H9 (cell line): ENCODE measurements around the gene DCXR. TPM values are rescaled to one million over a fixed set of nuclear protein-coding genes. Genes with fewer than 3 reads are reported as not detected.

Experiments used
- DNase-seq: peaks from one replicate; pipeline ENCODE4 v3.0.0-alpha.2; 2017
- H2AFZ ChIP-seq: one replicate; pipeline ENCODE4 v1.6.1; 2013; ENCODE audit warnings: mild to moderate bottlenecking, low read length, control low read depth, moderate library complexity
- H2AK5ac ChIP-seq: 2 replicates; pipeline ENCODE4 v1.6.1; 2013; ENCODE audit warnings: low read length, control low read depth, mixed read lengths; ENCODE audit not compliant: insufficient read length
- H2BK120ac ChIP-seq: one replicate; pipeline ENCODE4 v1.6.1; 2013; ENCODE audit warnings: low read depth, mild to moderate bottlenecking, low read length, control low read depth, inconsistent platforms; ENCODE audit not compliant: poor library complexity, severe bottlenecking
- H2BK12ac ChIP-seq: 2 replicates; pipeline ENCODE4 v1.6.1; 2013; ENCODE audit warnings: low read length, control low read depth, mixed read lengths, low read depth; ENCODE audit not compliant: insufficient read length
- H2BK15ac ChIP-seq: 2 replicates; pipeline ENCODE4 v1.6.1; 2013; ENCODE audit warnings: low read depth, low read length, control low read depth
- H2BK20ac ChIP-seq: one replicate; pipeline ENCODE4 v1.6.1; 2013; ENCODE audit warnings: low read depth, mild to moderate bottlenecking, low read length, control low read depth, inconsistent platforms; ENCODE audit not compliant: poor library complexity, severe bottlenecking
- H2BK5ac ChIP-seq: 2 replicates; pipeline ENCODE4 v1.6.1; 2013; ENCODE audit warnings: low read length, control low read depth, mixed read lengths; ENCODE audit not compliant: insufficient read length
- H3K14ac ChIP-seq: 2 replicates; pipeline ENCODE4 v1.6.1; 2013; ENCODE audit warnings: low read length, control low read depth; ENCODE audit not compliant: insufficient read depth
- H3K18ac ChIP-seq: 2 replicates; pipeline ENCODE4 v1.6.1; 2013; ENCODE audit warnings: low read depth, mild to moderate bottlenecking, mixed read lengths, low read length, control low read depth; ENCODE audit not compliant: insufficient read length
- H3K23ac ChIP-seq: 2 replicates; pipeline ENCODE4 v1.6.1; 2013; ENCODE audit warnings: low read length, control low read depth, mixed read lengths, low read depth; ENCODE audit not compliant: insufficient read length
- H3K23me2 ChIP-seq: 2 replicates; pipeline ENCODE4 v1.6.1; 2013; ENCODE audit warnings: low read depth, mild to moderate bottlenecking, mixed read lengths, low read length, control low read depth; ENCODE audit not compliant: insufficient read length, poor library complexity, severe bottlenecking
- H3K27ac ChIP-seq: 2 replicates; pipeline ENCODE4 v1.5.1; 2013; ENCODE audit warnings: low read length, control low read depth, mixed read lengths, low read depth; ENCODE audit not compliant: insufficient read length
- H3K27me3 ChIP-seq: 2 replicates; pipeline ENCODE4 v1.6.1; 2013; ENCODE audit warnings: low read length, control low read depth, inconsistent platforms; ENCODE audit not compliant: insufficient read depth
- H3K4ac ChIP-seq: 2 replicates; pipeline ENCODE4 v1.6.1; 2013; ENCODE audit warnings: low read depth, mild to moderate bottlenecking, control low read depth, inconsistent platforms, low read length, moderate library complexity
- H3K4me1 ChIP-seq: 2 replicates; pipeline ENCODE4 v1.6.1; 2013; ENCODE audit warnings: low read length, control low read depth, inconsistent platforms; ENCODE audit not compliant: insufficient read depth
- H3K4me2 ChIP-seq: 2 replicates; pipeline ENCODE4 v1.6.1; 2013; ENCODE audit warnings: low read length, control low read depth, mixed read lengths; ENCODE audit not compliant: insufficient read length, insufficient read depth
- H3K56ac ChIP-seq: 2 replicates; pipeline ENCODE4 v1.6.1; 2013; ENCODE audit warnings: low read depth, mild to moderate bottlenecking, mixed read lengths, low read length, control low read depth; ENCODE audit not compliant: insufficient read length
- H3K79me1 ChIP-seq: 2 replicates; pipeline ENCODE4 v1.6.1; 2013; ENCODE audit warnings: low read depth, mild to moderate bottlenecking, moderate library complexity, low read length, control low read depth, inconsistent platforms; ENCODE audit not compliant: insufficient read depth, poor library complexity, severe bottlenecking
- H3K79me2 ChIP-seq: 2 replicates; pipeline ENCODE4 v1.6.1; 2013; ENCODE audit warnings: low read length, control low read depth, inconsistent platforms; ENCODE audit not compliant: insufficient read depth
- H3K9ac ChIP-seq: 2 replicates; pipeline ENCODE4 v1.6.1; 2013; ENCODE audit warnings: low read length, control low read depth, mixed read lengths; ENCODE audit not compliant: insufficient read length; ENCODE audit errors: extremely low read depth
- H3K9me3 ChIP-seq: one replicate; pipeline ENCODE4 v1.6.1; 2013; ENCODE audit warnings: low read depth, low read length, inconsistent platforms; ENCODE audit not compliant: control insufficient read depth
- H3T11ph ChIP-seq: one replicate; pipeline ENCODE4 v1.6.1; 2013; ENCODE audit warnings: mild to moderate bottlenecking, low read length, control low read depth, inconsistent platforms
- H4K20me1 ChIP-seq: one replicate; pipeline ENCODE4 v1.6.1; 2013; ENCODE audit not compliant: control insufficient read depth, insufficient read length, insufficient read depth
- H4K5ac ChIP-seq: 2 replicates; pipeline ENCODE4 v1.6.1; 2013; ENCODE audit warnings: low read depth, mild to moderate bottlenecking, mixed read lengths, low read length, control low read depth; ENCODE audit not compliant: insufficient read length
- H4K8ac ChIP-seq: replicated peaks from 2 replicates; pipeline ENCODE4 v1.6.1; 2013; ENCODE audit warnings: low read length, control low read depth, mixed read lengths, low read depth; ENCODE audit not compliant: insufficient read length
- H4K91ac ChIP-seq: 2 replicates; pipeline ENCODE4 v1.6.1; 2013; ENCODE audit warnings: low read depth, mild to moderate bottlenecking, moderate library complexity, mixed read lengths, low read length, control low read depth; ENCODE audit not compliant: insufficient read length
- H3K27ac Mint-ChIP-seq, 3 experiments: 2 replicates in 2 of 3; 3 replicates in 1 of 3; pipeline ENCODE4 v1.8.0; 2020 to 2021; ENCODE audit warnings: mixed read lengths in 3 of 3, mild to moderate bottlenecking in 1 of 3, moderate library complexity in 1 of 3
- H3K27me3 Mint-ChIP-seq: 2 replicates; pipeline ENCODE4 v1.8.0; 2021; ENCODE audit warnings: low read depth, mild to moderate bottlenecking, moderate library complexity, mixed read lengths
- H3K36me3 Mint-ChIP-seq, 3 experiments: 2 replicates in 2 of 3; 3 replicates in 1 of 3; pipeline ENCODE4 v1.8.0; 2020 to 2021; ENCODE audit warnings: low read depth in 3 of 3, mixed read lengths in 3 of 3; ENCODE audit not compliant: insufficient read depth in 1 of 3
- H3K4me1 Mint-ChIP-seq, 2 experiments: 2 replicates each; pipeline ENCODE4 v1.8.0; 2020; ENCODE audit warnings: mixed read lengths in 2 of 2
- H3K4me3 Mint-ChIP-seq, 2 experiments: 2 replicates in 1 of 2; 3 replicates in 1 of 2; pipeline ENCODE4 v1.8.0; 2020 to 2021; ENCODE audit warnings: mild to moderate bottlenecking in 2 of 2, mixed read lengths in 2 of 2, moderate library complexity in 1 of 2
- H3K9me3 Mint-ChIP-seq, 2 experiments: 2 replicates in 1 of 2; 3 replicates in 1 of 2; pipeline ENCODE4 v1.8.0; 2020; ENCODE audit warnings: mild to moderate bottlenecking in 2 of 2, mixed read lengths in 2 of 2, moderate library complexity in 1 of 2
- WGBS: extraction: QIAGEN DNeasy Blood & Tissue Kit; methylation state at CpG from one replicate; pipeline ENCODE4 v1.1.7; 2013; ENCODE audit warnings: missing lambda C conversion rate, low lambda C conversion rate, mixed read lengths; ENCODE audit not compliant: insufficient read length; ENCODE audit errors: extremely low coverage; 5-methylcytosine and 5-hydroxymethylcytosine counted together
- total RNA-seq: library from RNA; stranded (reverse); gene quantifications from 2 replicates; pipeline ENCODE4 v1.2.1, GENCODE V29; 2021
- TF ChIP-seq, protein P1 (sequence below): fragments of 200-600 bp; sonication (generic); conservative IDR thresholded peaks from 3 replicates; pipeline ENCODE4 v1.8.0; 2021; ENCODE audit warnings: antibody characterized with exemption, mild to moderate bottlenecking

Gene DCXR
- total RNA-seq, 1 experiment from 2014 or later: 93.6 TPM

DNA sequence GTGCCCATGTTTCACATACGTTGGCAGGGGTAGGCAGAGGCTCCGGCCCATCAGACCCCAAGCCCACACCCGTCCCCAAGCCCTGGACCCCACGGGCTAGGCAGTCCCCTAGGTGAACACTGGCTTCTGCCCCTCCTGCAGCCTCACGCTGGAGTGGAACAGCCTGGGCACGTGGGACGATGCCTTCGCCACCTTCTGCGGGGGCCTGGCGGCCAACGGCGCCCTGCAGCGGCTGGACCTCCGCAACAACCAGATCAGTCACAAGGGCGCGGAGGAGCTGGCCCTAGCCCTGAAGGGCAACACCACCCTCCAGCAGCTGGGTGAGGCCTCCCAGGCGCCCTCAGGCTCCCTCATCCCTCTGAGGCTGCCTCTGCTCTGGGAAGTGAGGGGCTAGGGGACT is 12.6 kb downstream of the DCXR start:
- H3K4me1 Mint-ChIP-seq: peaks cover 7 to 18% of the 10 kb centered on the region in 2 experiments

More for the DNA sequence above, 12.6 kb downstream of the DCXR start:
- H3K27me3 Mint-ChIP-seq: no peaks in the 10 kb centered on the region; the same call in none of the 2 replicates
- peaks cover 3 to 10% (median 7%) of the 10 kb centered on the region in 3 experiments; a peak in 6 of 7 replicates for H3K36me3 Mint-ChIP-seq
- WGBS: no CpG with 5 or more reads among the region's 17 CpGs
- H3K23ac ChIP-seq: no peak overlapping the region
- H2AFZ ChIP-seq: no peak overlapping the region
- H3K14ac ChIP-seq: no peak overlapping the region
- H3K27ac Mint-ChIP-seq: no peak overlapping the region
- H3K9me3 Mint-ChIP-seq: peaks cover 0 to 2% of the 10 kb centered on the region in 2 experiments; a peak in 1 of 5 replicates
- H3K18ac ChIP-seq: no peak overlapping the region
- H3K4me1 ChIP-seq: no peaks in the 10 kb centered on the region
- H3K27ac ChIP-seq: no peak overlapping the region
- H4K20me1 ChIP-seq: no peaks in the 10 kb centered on the region
- no peak overlapping the region for H2AK5ac ChIP-seq
- no peak overlapping the region; a peak in 1 of 5 replicates for H3K4me3 Mint-ChIP-seq
- H2BK5ac ChIP-seq: no peak overlapping the region
- H3K23me2 ChIP-seq: peaks cover 5% of the 10 kb centered on the region
- TF ChIP-seq, protein P1, sequence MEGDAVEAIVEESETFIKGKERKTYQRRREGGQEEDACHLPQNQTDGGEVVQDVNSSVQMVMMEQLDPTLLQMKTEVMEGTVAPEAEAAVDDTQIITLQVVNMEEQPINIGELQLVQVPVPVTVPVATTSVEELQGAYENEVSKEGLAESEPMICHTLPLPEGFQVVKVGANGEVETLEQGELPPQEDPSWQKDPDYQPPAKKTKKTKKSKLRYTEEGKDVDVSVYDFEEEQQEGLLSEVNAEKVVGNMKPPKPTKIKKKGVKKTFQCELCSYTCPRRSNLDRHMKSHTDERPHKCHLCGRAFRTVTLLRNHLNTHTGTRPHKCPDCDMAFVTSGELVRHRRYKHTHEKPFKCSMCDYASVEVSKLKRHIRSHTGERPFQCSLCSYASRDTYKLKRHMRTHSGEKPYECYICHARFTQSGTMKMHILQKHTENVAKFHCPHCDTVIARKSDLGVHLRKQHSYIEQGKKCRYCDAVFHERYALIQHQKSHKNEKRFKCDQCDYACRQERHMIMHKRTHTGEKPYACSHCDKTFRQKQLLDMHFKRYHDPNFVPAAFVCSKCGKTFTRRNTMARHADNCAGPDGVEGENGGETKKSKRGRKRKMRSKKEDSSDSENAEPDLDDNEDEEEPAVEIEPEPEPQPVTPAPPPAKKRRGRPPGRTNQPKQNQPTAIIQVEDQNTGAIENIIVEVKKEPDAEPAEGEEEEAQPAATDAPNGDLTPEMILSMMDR: no peak
- H4K5ac ChIP-seq: no peak overlapping the region
- no peak for DNase-seq
- H3T11ph ChIP-seq: no peak overlapping the region
- no peak overlapping the region for H2BK12ac ChIP-seq
- no peak overlapping the region for H3K9ac ChIP-seq
- no peak overlapping the region for H2BK15ac ChIP-seq
- H4K8ac ChIP-seq: no peak overlapping the region
- H4K91ac ChIP-seq: no peak overlapping the region
- no peak overlapping the region for H3K56ac ChIP-seq
- H3K9me3 ChIP-seq: no peaks in the 10 kb centered on the region
- H3K79me2 ChIP-seq: no peaks in the 10 kb centered on the region
- no peak overlapping the region for H2BK120ac ChIP-seq
- no peak overlapping the region for H2BK20ac ChIP-seq
- no peak overlapping the region for H3K4ac ChIP-seq
- H3K4me2 ChIP-seq: no peak overlapping the region
- H3K27me3 ChIP-seq: no peaks in the 10 kb centered on the region
- H3K79me1 ChIP-seq: peaks cover 5% of the 10 kb centered on the region
